K562 (cell line): Measurements from ENCODE around the gene FAM171A1.

Source experiments
- GATA2 ChIP-seq: sonication (generic); formaldehyde crosslinking; IDR thresholded peaks from 2 replicates; pipeline ENCODE4 v1.4.0; 2020; ENCODE audit warnings: mild to moderate bottlenecking, missing genetic modification reagents
- KLF13 ChIP-seq: fragments of 450-650 bp; IDR thresholded peaks from 2 replicates; pipeline ENCODE4 v1.6.1; 2016; ENCODE audit warnings: missing genetic modification characterization, low read depth, mild to moderate bottlenecking, missing compliant biosample characterization, moderate library complexity, borderline replicate concordance
- PRPF4 ChIP-seq: fragments of 200-400 bp; formaldehyde crosslinking; IDR thresholded peaks from one replicate; pipeline ENCODE4 v1.6.1; 2017; ENCODE audit warnings: low read length, low read depth, mild to moderate bottlenecking; ENCODE audit not compliant: insufficient read depth, poor library complexity, severe bottlenecking
- SPI1 ChIP-seq: IDR thresholded peaks from 2 replicates; pipeline ENCODE4 v1.6.1; 2011; ENCODE audit warnings: low read depth, low read length, control low read depth, borderline replicate concordance
- TAF1 ChIP-seq: IDR thresholded peaks from 2 replicates; pipeline ENCODE4 v1.6.1; 2011; ENCODE audit warnings: mild to moderate bottlenecking, low read length, moderate library complexity; ENCODE audit not compliant: insufficient read depth, control insufficient read depth, severe bottlenecking; ENCODE audit errors: extremely low read depth
- ZNF717 ChIP-seq: fragments of 250-450 bp; sonication (Bioruptor Pico); IDR thresholded peaks from 2 replicates; pipeline ENCODE4 v1.5.0; 2021
- TF ChIP-seq, protein P1 (sequence below), 3 experiments: IDR thresholded peaks in 2 of 3; conservative IDR thresholded peaks in 1 of 3; 2 replicates each; pipeline ENCODE4 v1.5.1; 2011 to 2012; ENCODE audit warnings: low read length in 3 of 3, mild to moderate bottlenecking in 3 of 3, control low read depth in 2 of 3, improper control_type of control experiment in 1 of 3, inconsistent platforms in 1 of 3, low read depth in 1 of 3, mixed read lengths in 1 of 3, moderate library complexity in 1 of 3; ENCODE audit not compliant: insufficient read depth in 2 of 3

DNA sequence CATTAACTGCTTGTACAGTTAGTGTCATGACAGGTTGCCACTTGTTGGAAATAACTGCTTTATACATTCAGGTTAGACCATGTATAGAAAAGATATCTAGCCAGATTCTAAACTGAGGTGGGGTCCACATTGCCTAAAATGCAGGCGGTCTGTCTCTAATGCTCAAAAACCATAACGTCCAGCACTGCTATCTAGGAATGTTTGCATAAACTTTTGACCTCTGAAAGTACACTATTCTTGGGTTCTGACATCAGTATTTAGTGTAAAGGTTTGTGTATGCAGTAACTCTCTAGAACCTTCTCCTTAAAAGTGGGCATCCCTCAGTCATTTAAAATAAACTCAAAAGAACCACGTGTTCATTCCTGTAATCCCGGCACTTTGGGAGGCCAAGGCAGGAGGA is 10.3 kb upstream of the FAM171A1 start:
- TF ChIP-seq ZNF717 (CRISPR knock-in tag): no peak
- TF ChIP-seq SPI1: no peak
- no peak for TF ChIP-seq GATA2 (CRISPR knock-in tag)
- no peak for TF ChIP-seq KLF13
- no peak for TF ChIP-seq PRPF4
- no peak for TF ChIP-seq TAF1
- TF ChIP-seq, protein P1, sequence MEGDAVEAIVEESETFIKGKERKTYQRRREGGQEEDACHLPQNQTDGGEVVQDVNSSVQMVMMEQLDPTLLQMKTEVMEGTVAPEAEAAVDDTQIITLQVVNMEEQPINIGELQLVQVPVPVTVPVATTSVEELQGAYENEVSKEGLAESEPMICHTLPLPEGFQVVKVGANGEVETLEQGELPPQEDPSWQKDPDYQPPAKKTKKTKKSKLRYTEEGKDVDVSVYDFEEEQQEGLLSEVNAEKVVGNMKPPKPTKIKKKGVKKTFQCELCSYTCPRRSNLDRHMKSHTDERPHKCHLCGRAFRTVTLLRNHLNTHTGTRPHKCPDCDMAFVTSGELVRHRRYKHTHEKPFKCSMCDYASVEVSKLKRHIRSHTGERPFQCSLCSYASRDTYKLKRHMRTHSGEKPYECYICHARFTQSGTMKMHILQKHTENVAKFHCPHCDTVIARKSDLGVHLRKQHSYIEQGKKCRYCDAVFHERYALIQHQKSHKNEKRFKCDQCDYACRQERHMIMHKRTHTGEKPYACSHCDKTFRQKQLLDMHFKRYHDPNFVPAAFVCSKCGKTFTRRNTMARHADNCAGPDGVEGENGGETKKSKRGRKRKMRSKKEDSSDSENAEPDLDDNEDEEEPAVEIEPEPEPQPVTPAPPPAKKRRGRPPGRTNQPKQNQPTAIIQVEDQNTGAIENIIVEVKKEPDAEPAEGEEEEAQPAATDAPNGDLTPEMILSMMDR (IDR thresholded peaks at IDR 0.05 in 2 of 3, conservative IDR thresholded peaks at IDR 0.05 in 1 of 3; ENCODE audit: insufficient read depth in 2 of 3, low read depth in 1 of 3, low read length in 3 of 3): no peak
